ENCODE measurements around the gene SERGEF. TPM values are rescaled to one million over a fixed set of nuclear protein-coding genes. Genes with fewer than 3 reads are reported as not detected.

The SERGEF gene
- total and polyA plus RNA-seq, 2 experiments from 2014 or later = 29.8 to 64.0 TPM

- Histone ChIP-seq H3K27ac (no peak overlapping the region), H3K9me3 (ENCODE audit: low read depth) (no peaks in the 10 kb centered on the region), H3K4me1 (ENCODE audit: low read depth) (no peaks in the 10 kb centered on the region), H3K27me3 (no peaks in the 10 kb centered on the region), H3K36me3 (no peaks in the 10 kb centered on the region), H3K4me3 (no peak overlapping the region)
- no peak for DNase-seq (ENCODE audit: low read depth in 1 of 2, low spot score in 1 of 2)
- TF ChIP-seq CTCF (IDR thresholded peaks at IDR 0.05; ENCODE audit: low read depth, low read length) = no peak
These were observed 151.7 kb downstream of the SERGEF start for GRCh38 chr11:17861036-17861755.

- no peaks in the 10 kb centered on the region for H3K9me3 ChIP-seq (ENCODE audit: low read depth)
- no peak overlapping the region for H3K4me3 ChIP-seq
- H3K27me3 ChIP-seq = no peaks in the 10 kb centered on the region
- DNase-seq (ENCODE audit: low read depth in 1 of 2, low spot score in 1 of 2) = no peak
- no peak overlapping the region for H3K27ac ChIP-seq
- H3K4me1 ChIP-seq (ENCODE audit: low read depth) = no peaks in the 10 kb centered on the region
- no peaks in the 10 kb centered on the region for H3K36me3 ChIP-seq
- no peak for TF ChIP-seq CTCF (IDR thresholded peaks at IDR 0.05; ENCODE audit: low read depth, low read length)
These were observed 153.3 kb downstream of the SERGEF start for GRCh38 chr11:17859552-17859951.

GRCh38 chr11:17855531-17856290, 157.1 kb downstream of the SERGEF start:
- no peak for TF ChIP-seq CTCF (IDR thresholded peaks at IDR 0.05; ENCODE audit: low read depth, low read length)
- Histone ChIP-seq H3K27me3 (no peaks in the 10 kb centered on the region), H3K9me3 (ENCODE audit: low read depth) (no peaks in the 10 kb centered on the region), H3K4me1 (ENCODE audit: low read depth) (no peaks in the 10 kb centered on the region), H3K27ac (no peak overlapping the region), H3K4me3 (no peak overlapping the region), H3K36me3 (no peaks in the 10 kb centered on the region)
- DNase-seq (ENCODE audit: low read depth in 1 of 2, low spot score in 1 of 2) = no peak

GRCh38 chr11:17853280-17853679, 159.6 kb downstream of the SERGEF start:
- no peak for TF ChIP-seq CTCF (IDR thresholded peaks at IDR 0.05; ENCODE audit: low read depth, low read length)
- Histone ChIP-seq H3K27ac (no peak overlapping the region), H3K9me3 (ENCODE audit: low read depth) (no peaks in the 10 kb centered on the region), H3K4me3 (no peak overlapping the region), H3K4me1 (ENCODE audit: low read depth) (no peaks in the 10 kb centered on the region), H3K36me3 (no peaks in the 10 kb centered on the region), H3K27me3 (no peaks in the 10 kb centered on the region)
- no peak for DNase-seq (ENCODE audit: low read depth in 1 of 2, low spot score in 1 of 2)

- no peaks in the 10 kb centered on the region for H3K4me1 ChIP-seq (ENCODE audit: low read depth)
- H3K4me3 ChIP-seq = no peak overlapping the region
- no peaks in the 10 kb centered on the region for H3K36me3 ChIP-seq
- DNase-seq (ENCODE audit: low read depth in 1 of 2, low spot score in 1 of 2) = no peak
- H3K27me3 ChIP-seq = no peaks in the 10 kb centered on the region
- TF ChIP-seq CTCF (IDR thresholded peaks at IDR 0.05; ENCODE audit: low read depth, low read length) = no peak
- no peaks in the 10 kb centered on the region for H3K9me3 ChIP-seq (ENCODE audit: low read depth)
- H3K27ac ChIP-seq = no peak overlapping the region
These were observed 160.6 kb downstream of the SERGEF start for GRCh38 chr11:17852246-17852645.

Measured in cardiac muscle cell (in vitro differentiated cells and primary cell).